ENCODE data around the gene LMAN1L. TPM values are rescaled to one million over a fixed set of nuclear protein-coding genes. Genes with fewer than 3 reads are reported as not detected.

The LMAN1L gene
- total RNA-seq, 2 experiments from 2014 or later, result 0.56 to 0.93 TPM

GRCh38 chr15:74828835-74829234 lies 16.2 kb downstream of the LMAN1L start:
- Mint-ChIP-seq H3K4me1 (ENCODE audit: low read depth) (no peaks in the 10 kb centered on the region), H3K27ac (no peak overlapping the region), H3K4me3 (no peak overlapping the region), H3K9me3 (no peaks in the 10 kb centered on the region), H3K36me3 (ENCODE audit: low read depth) (no peaks in the 10 kb centered on the region), H3K27me3 (peaks cover 33% of the 10 kb centered on the region)
- intact Hi-C loops (cut with DNase I, micrococcal nuclease), result no loop called here
- Histone ChIP-seq H3K4me3 (ENCODE audit: low read length) (no peak overlapping the region), H3K4me1 (ENCODE audit: insufficient read depth, low read length) (peaks cover 6% of the 10 kb centered on the region), H3K36me3 (ENCODE audit: insufficient read depth, low read length) (no peaks in the 10 kb centered on the region), H3K27ac (ENCODE audit: low read depth in 1 of 2, low read length in 2 of 2) (no peak overlapping the region), H3K27me3 (ENCODE audit: control insufficient read depth in 1 of 2, insufficient read depth in 2 of 2, low read length in 2 of 2) (peaks cover 20% of the 10 kb centered on the region in 2 experiments), H3K9me3 (ENCODE audit: control insufficient read depth in 1 of 2, insufficient read depth in 1 of 2, low read length in 2 of 2) (peaks cover 0 to 8% of the 10 kb centered on the region in 2 experiments)
- ATAC-seq (ENCODE audit: poor library complexity), result no peak
- ChIA-PET CTCF (no interaction called here), POLR2A (interaction anchor here (0.9 kb wide), 1 partner anchor 41 kb away, joined by 3 read pairs; no protein-coding TSS in a partner anchor)
- DNase-seq, result no peak
- no peak for TF ChIP-seq CTCF (IDR thresholded peaks at IDR 0.05)

GRCh38 chr15:74829486-74829885 lies 16.9 kb downstream of the LMAN1L start:
- intact Hi-C loops (cut with DNase I, micrococcal nuclease), result no loop called here
- Mint-ChIP-seq H3K4me1 (ENCODE audit: low read depth) (no peaks in the 10 kb centered on the region), H3K27ac (no peak overlapping the region), H3K4me3 (no peak overlapping the region), H3K27me3 (peaks cover 33% of the 10 kb centered on the region), H3K36me3 (ENCODE audit: low read depth) (no peaks in the 10 kb centered on the region), H3K9me3 (no peaks in the 10 kb centered on the region)
- Histone ChIP-seq H3K27ac (ENCODE audit: low read depth in 1 of 2, low read length in 2 of 2) (no peak overlapping the region), H3K4me1 (ENCODE audit: insufficient read depth, low read length) (peaks cover 6% of the 10 kb centered on the region), H3K4me3 (ENCODE audit: low read length) (no peak overlapping the region), H3K9me3 (ENCODE audit: control insufficient read depth in 1 of 2, insufficient read depth in 1 of 2, low read length in 2 of 2) (peaks cover 0 to 8% of the 10 kb centered on the region in 2 experiments), H3K27me3 (ENCODE audit: control insufficient read depth in 1 of 2, insufficient read depth in 2 of 2, low read length in 2 of 2) (peaks cover 20% of the 10 kb centered on the region in 2 experiments), H3K36me3 (ENCODE audit: insufficient read depth, low read length) (no peaks in the 10 kb centered on the region)
- DNase-seq (no peak), ATAC-seq (ENCODE audit: poor library complexity) (no peak)
- POLR2A ChIA-PET, result interaction anchor here (0.9 kb wide), 1 partner anchor 42 kb away, joined by 3 read pairs; no protein-coding TSS in a partner anchor
- TF ChIP-seq CTCF (IDR thresholded peaks at IDR 0.05), result no peak
- CTCF ChIA-PET, result no interaction called here

- DNase-seq, result no peak
- ATAC-seq (ENCODE audit: poor library complexity), result no peak
- H3K4me3 Mint-ChIP-seq, result no peak overlapping the region
- no peaks in the 10 kb centered on the region for H3K36me3 Mint-ChIP-seq (ENCODE audit: low read depth)
- no peak overlapping the region for H3K4me3 ChIP-seq (ENCODE audit: low read length)
- H3K36me3 ChIP-seq (ENCODE audit: insufficient read depth, low read length), result no peaks in the 10 kb centered on the region
- ChIA-PET POLR2A (no interaction called here), CTCF (no interaction called here)
- H3K4me1 ChIP-seq (ENCODE audit: insufficient read depth, low read length), result peaks cover 6% of the 10 kb centered on the region
- peaks cover 28% of the 10 kb centered on the region for H3K27me3 Mint-ChIP-seq
- intact Hi-C loops (cut with DNase I, micrococcal nuclease), result loop anchor here in 1 of 2 experiments (10.0 kb wide), 1 partner anchor 195 kb away; no protein-coding TSS in a partner anchor
- H3K9me3 Mint-ChIP-seq, result no peaks in the 10 kb centered on the region
- H3K4me1 Mint-ChIP-seq (ENCODE audit: low read depth), result no peaks in the 10 kb centered on the region
- peaks cover 20% of the 10 kb centered on the region in 2 experiments for H3K27me3 ChIP-seq (ENCODE audit: control insufficient read depth in 1 of 2, insufficient read depth in 2 of 2, low read length in 2 of 2)
- no peak overlapping the region for H3K27ac Mint-ChIP-seq
- H3K9me3 ChIP-seq (ENCODE audit: control insufficient read depth in 1 of 2, insufficient read depth in 1 of 2, low read length in 2 of 2), result peaks cover 0 to 8% of the 10 kb centered on the region in 2 experiments
- TF ChIP-seq CTCF (IDR thresholded peaks at IDR 0.05), result no peak
- no peak overlapping the region for H3K27ac ChIP-seq (ENCODE audit: low read depth in 1 of 2, low read length in 2 of 2)
Measured at GRCh38 chr15:74829991-74830390, 17.4 kb downstream of the LMAN1L start.

Data from CD4-positive, alpha-beta T cell (primary cell).